ENCODE measurements around the gene SPAG17.

GRCh38 chr1:118225471-118225870 lies 40.4 kb upstream of the SPAG17 start:
- TF ChIP-seq CTCF (IDR thresholded peaks at IDR 0.05) (no peak), EZH2 (IDR thresholded peaks at IDR 0.05) (no peak)
